Measurements from ENCODE around the gene PTPRD.
"Not testable (repeated sequence)": the region's sequence is repeated elsewhere in the genome, so short reads cannot be mapped to it uniquely, and the experiment has no call there.

The PTPRD gene

GRCh38 chr9:10396615-10397014, 216.2 kb downstream of the PTPRD start:
- Histone ChIP-seq H3K36me3 (ENCODE audit: control insufficient read depth, insufficient read depth, low read length) (no peaks in the 10 kb centered on the region), H3K27ac (ENCODE audit: low read depth, low read length, severe bottlenecking) (no peak overlapping the region), H3K9me3 (ENCODE audit: control insufficient read depth, low read length) (no peaks in the 10 kb centered on the region), H3K4me3 (ENCODE audit: extremely low read depth, insufficient read depth, low read length, poor library complexity, severe bottlenecking) (no peak overlapping the region), H3K4me1 (ENCODE audit: control insufficient read depth, insufficient read depth, low read length, poor library complexity, severe bottlenecking) (no peaks in the 10 kb centered on the region)
- no CpG with 5 or more reads among the region's 2 CpGs for WGBS, 2 experiments (ENCODE audit: insufficient coverage in 2 of 2)

- Histone ChIP-seq H3K4me3 (ENCODE audit: extremely low read depth, insufficient read depth, low read length, poor library complexity, severe bottlenecking) (no peak overlapping the region), H3K36me3 (ENCODE audit: control insufficient read depth, insufficient read depth, low read length) (no peaks in the 10 kb centered on the region), H3K4me1 (ENCODE audit: control insufficient read depth, insufficient read depth, low read length, poor library complexity, severe bottlenecking) (no peaks in the 10 kb centered on the region), H3K27ac (ENCODE audit: low read depth, low read length, severe bottlenecking) (no peak overlapping the region), H3K9me3 (ENCODE audit: control insufficient read depth, low read length) (no peaks in the 10 kb centered on the region)
- 80 to 100% methylated on average over 1 of the region's 1 CpG for WGBS, 2 experiments (ENCODE audit: insufficient coverage in 2 of 2)
Measured at GRCh38 chr9:10387282-10387681, 225.5 kb downstream of the PTPRD start.

- Histone ChIP-seq H3K9me3 (ENCODE audit: control insufficient read depth, low read length) (no peaks in the 10 kb centered on the region), H3K36me3 (ENCODE audit: control insufficient read depth, insufficient read depth, low read length) (no peaks in the 10 kb centered on the region), H3K4me1 (ENCODE audit: control insufficient read depth, insufficient read depth, low read length, poor library complexity, severe bottlenecking) (no peaks in the 10 kb centered on the region), H3K27ac (ENCODE audit: low read depth, low read length, severe bottlenecking) (no peak overlapping the region), H3K4me3 (ENCODE audit: extremely low read depth, insufficient read depth, low read length, poor library complexity, severe bottlenecking) (no peak overlapping the region)
Measured at GRCh38 chr9:10371824-10372223, 241.0 kb downstream of the PTPRD start.

- H3K4me1 ChIP-seq (ENCODE audit: control insufficient read depth, insufficient read depth, low read length, poor library complexity, severe bottlenecking): no peaks in the 10 kb centered on the region
- no peaks in the 10 kb centered on the region for H3K36me3 ChIP-seq (ENCODE audit: control insufficient read depth, insufficient read depth, low read length)
- 88% methylated on average over 1 of the region's 3 CpGs; no CpG with 5 or more reads in 1 of the 2 experiments for WGBS, 2 experiments (ENCODE audit: insufficient coverage in 2 of 2)
- H3K27ac ChIP-seq (ENCODE audit: low read depth, low read length, severe bottlenecking): no peak overlapping the region
- H3K9me3 ChIP-seq (ENCODE audit: control insufficient read depth, low read length): no peaks in the 10 kb centered on the region
- H3K4me3 ChIP-seq (ENCODE audit: extremely low read depth, insufficient read depth, low read length, poor library complexity, severe bottlenecking): no peak overlapping the region
Measured at GRCh38 chr9:10366171-10366779, 246.5 kb downstream of the PTPRD start.

GRCh38 chr9:10354591-10354990, 258.2 kb downstream of the PTPRD start:
- Histone ChIP-seq H3K4me3 (ENCODE audit: extremely low read depth, insufficient read depth, low read length, poor library complexity, severe bottlenecking) (no peak overlapping the region), H3K27ac (ENCODE audit: low read depth, low read length, severe bottlenecking) (no peak overlapping the region), H3K4me1 (ENCODE audit: control insufficient read depth, insufficient read depth, low read length, poor library complexity, severe bottlenecking) (no peaks in the 10 kb centered on the region), H3K9me3 (ENCODE audit: control insufficient read depth, low read length) (no peaks in the 10 kb centered on the region), H3K36me3 (ENCODE audit: control insufficient read depth, insufficient read depth, low read length) (no peaks in the 10 kb centered on the region)
- WGBS, 2 experiments (ENCODE audit: insufficient coverage in 2 of 2): 80 to 93% methylated on average over 1 to 2 of the region's 3 CpGs

GRCh38 chr9:10345621-10346020, 267.2 kb downstream of the PTPRD start:
- H3K4me3 ChIP-seq (ENCODE audit: extremely low read depth, insufficient read depth, low read length, poor library complexity, severe bottlenecking); H3K36me3 ChIP-seq (ENCODE audit: control insufficient read depth, insufficient read depth, low read length); H3K9me3 ChIP-seq (ENCODE audit: control insufficient read depth, low read length); H3K27ac ChIP-seq (ENCODE audit: low read depth, low read length, severe bottlenecking); H3K4me1 ChIP-seq (ENCODE audit: control insufficient read depth, insufficient read depth, low read length, poor library complexity, severe bottlenecking): not testable (repeated sequence)
- no CpG with 5 or more reads among the region's 5 CpGs for WGBS, 2 experiments (ENCODE audit: insufficient coverage in 2 of 2)

- H3K36me3 ChIP-seq (ENCODE audit: control insufficient read depth, insufficient read depth, low read length): no peaks in the 10 kb centered on the region
- no CpG with 5 or more reads among the region's 2 CpGs for WGBS, 2 experiments (ENCODE audit: insufficient coverage in 2 of 2)
- no peak overlapping the region for H3K27ac ChIP-seq (ENCODE audit: low read depth, low read length, severe bottlenecking)
- no peak overlapping the region for H3K4me3 ChIP-seq (ENCODE audit: extremely low read depth, insufficient read depth, low read length, poor library complexity, severe bottlenecking)
- no peaks in the 10 kb centered on the region for H3K4me1 ChIP-seq (ENCODE audit: control insufficient read depth, insufficient read depth, low read length, poor library complexity, severe bottlenecking)
- no peaks in the 10 kb centered on the region for H3K9me3 ChIP-seq (ENCODE audit: control insufficient read depth, low read length)
Measured at GRCh38 chr9:10341057-10341456, 271.7 kb downstream of the PTPRD start.

- Histone ChIP-seq H3K36me3 (ENCODE audit: control insufficient read depth, insufficient read depth, low read length) (no peaks in the 10 kb centered on the region), H3K4me3 (ENCODE audit: extremely low read depth, insufficient read depth, low read length, poor library complexity, severe bottlenecking) (no peak overlapping the region), H3K27ac (ENCODE audit: low read depth, low read length, severe bottlenecking) (no peak overlapping the region), H3K9me3 (ENCODE audit: control insufficient read depth, low read length) (no peaks in the 10 kb centered on the region), H3K4me1 (ENCODE audit: control insufficient read depth, insufficient read depth, low read length, poor library complexity, severe bottlenecking) (no peaks in the 10 kb centered on the region)
Measured at GRCh38 chr9:10339152-10339551, 273.6 kb downstream of the PTPRD start.

- H3K27ac ChIP-seq (ENCODE audit: low read depth, low read length, severe bottlenecking): no peak overlapping the region
- no peaks in the 10 kb centered on the region for H3K4me1 ChIP-seq (ENCODE audit: control insufficient read depth, insufficient read depth, low read length, poor library complexity, severe bottlenecking)
- H3K4me3 ChIP-seq (ENCODE audit: extremely low read depth, insufficient read depth, low read length, poor library complexity, severe bottlenecking): no peak overlapping the region
- 75% methylated on average over 1 of the region's 2 CpGs; no CpG with 5 or more reads in 1 of the 2 experiments for WGBS, 2 experiments (ENCODE audit: insufficient coverage in 2 of 2)
- no peaks in the 10 kb centered on the region for H3K36me3 ChIP-seq (ENCODE audit: control insufficient read depth, insufficient read depth, low read length)
- no peaks in the 10 kb centered on the region for H3K9me3 ChIP-seq (ENCODE audit: control insufficient read depth, low read length)
Measured at GRCh38 chr9:10331157-10331556, 281.6 kb downstream of the PTPRD start.

- H3K4me3 ChIP-seq (ENCODE audit: extremely low read depth, insufficient read depth, low read length, poor library complexity, severe bottlenecking): no peak overlapping the region
- 80% methylated on average over 1 of the region's 2 CpGs; no CpG with 5 or more reads in 1 of the 2 experiments for WGBS, 2 experiments (ENCODE audit: insufficient coverage in 2 of 2)
- no peak overlapping the region for H3K27ac ChIP-seq (ENCODE audit: low read depth, low read length, severe bottlenecking)
- no peaks in the 10 kb centered on the region for H3K36me3 ChIP-seq (ENCODE audit: control insufficient read depth, insufficient read depth, low read length)
- no peaks in the 10 kb centered on the region for H3K9me3 ChIP-seq (ENCODE audit: control insufficient read depth, low read length)
- H3K4me1 ChIP-seq (ENCODE audit: control insufficient read depth, insufficient read depth, low read length, poor library complexity, severe bottlenecking): no peaks in the 10 kb centered on the region
Measured at GRCh38 chr9:10282084-10282483, 330.7 kb downstream of the PTPRD start.

- Histone ChIP-seq H3K36me3 (ENCODE audit: control insufficient read depth, insufficient read depth, low read length) (no peaks in the 10 kb centered on the region), H3K9me3 (ENCODE audit: control insufficient read depth, low read length) (no peaks in the 10 kb centered on the region), H3K4me1 (ENCODE audit: control insufficient read depth, insufficient read depth, low read length, poor library complexity, severe bottlenecking) (peaks cover 12% of the 10 kb centered on the region), H3K4me3 (ENCODE audit: extremely low read depth, insufficient read depth, low read length, poor library complexity, severe bottlenecking) (no peak overlapping the region), H3K27ac (ENCODE audit: low read depth, low read length, severe bottlenecking) (peak overlapping the region; percentile 19)
- no CpG with 5 or more reads among the region's 1 CpG for WGBS, 2 experiments (ENCODE audit: insufficient coverage in 2 of 2)
Measured at GRCh38 chr9:10274988-10275387, 337.8 kb downstream of the PTPRD start.

All from mesodermal cell (in vitro differentiated cells).